AG09319 (cell line): Measurements from ENCODE around the gene CENPM.

Experiments used
- DNase-seq: peaks from one replicate; pipeline ENCODE4 v3.0.0-alpha.2; 2010; ENCODE audit warnings: low read depth; ENCODE audit errors: extremely low read depth
- TF ChIP-seq, protein P1 (sequence below): IDR thresholded peaks from 2 replicates; pipeline ENCODE4 v1.5.1; 2011; ENCODE audit warnings: low read depth, mild to moderate bottlenecking, inconsistent platforms, low read length, moderate library complexity

CENPM gene

DNA sequence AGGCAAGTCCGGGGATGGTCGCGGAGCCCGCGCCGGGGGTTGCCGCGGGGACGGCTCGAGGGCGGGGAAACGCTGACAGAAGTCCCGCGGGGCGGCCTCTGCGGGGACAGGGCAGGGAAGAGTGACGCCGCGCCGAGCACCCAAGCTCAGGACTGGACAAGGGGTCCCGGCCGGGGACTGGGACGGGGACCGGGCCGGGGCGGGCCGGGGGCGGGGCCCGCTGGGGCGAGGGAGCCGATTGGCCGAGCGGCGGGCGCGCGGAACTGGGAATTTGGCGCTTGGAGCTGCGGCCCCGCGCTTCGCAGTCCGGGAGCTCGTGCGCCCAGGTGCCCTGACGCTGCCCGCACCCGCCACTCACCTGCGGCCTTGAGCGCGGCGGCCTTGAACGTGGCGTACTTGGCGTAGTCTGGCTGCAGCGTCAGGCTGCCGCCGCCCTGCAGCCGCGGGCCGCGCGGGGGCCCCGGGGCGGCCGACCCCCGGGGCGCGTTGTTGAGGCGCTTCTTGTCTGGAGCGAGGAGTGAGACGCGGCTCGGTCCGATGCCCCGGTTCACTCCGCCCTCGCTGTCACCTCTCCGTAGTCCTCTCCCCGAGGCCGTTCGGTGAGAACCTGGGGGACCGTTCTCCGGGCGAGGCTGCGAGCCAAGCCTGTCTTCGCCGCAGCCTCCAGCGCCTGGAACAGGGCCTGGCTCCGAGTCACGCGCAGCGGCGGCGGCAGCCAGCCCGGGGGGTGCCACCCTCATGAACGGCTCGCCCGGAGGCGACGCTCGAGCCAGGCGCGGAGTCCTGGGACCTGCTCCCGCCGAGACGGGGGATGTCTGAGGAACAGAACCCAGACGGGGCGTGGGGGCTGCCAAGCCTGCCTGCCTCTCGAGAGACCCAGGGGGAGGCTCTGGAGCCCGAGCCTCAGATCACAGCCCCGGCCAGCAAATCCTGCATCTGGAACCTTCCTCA lies 36.6 kb downstream of the CENPM start:
- TF ChIP-seq, protein P1, sequence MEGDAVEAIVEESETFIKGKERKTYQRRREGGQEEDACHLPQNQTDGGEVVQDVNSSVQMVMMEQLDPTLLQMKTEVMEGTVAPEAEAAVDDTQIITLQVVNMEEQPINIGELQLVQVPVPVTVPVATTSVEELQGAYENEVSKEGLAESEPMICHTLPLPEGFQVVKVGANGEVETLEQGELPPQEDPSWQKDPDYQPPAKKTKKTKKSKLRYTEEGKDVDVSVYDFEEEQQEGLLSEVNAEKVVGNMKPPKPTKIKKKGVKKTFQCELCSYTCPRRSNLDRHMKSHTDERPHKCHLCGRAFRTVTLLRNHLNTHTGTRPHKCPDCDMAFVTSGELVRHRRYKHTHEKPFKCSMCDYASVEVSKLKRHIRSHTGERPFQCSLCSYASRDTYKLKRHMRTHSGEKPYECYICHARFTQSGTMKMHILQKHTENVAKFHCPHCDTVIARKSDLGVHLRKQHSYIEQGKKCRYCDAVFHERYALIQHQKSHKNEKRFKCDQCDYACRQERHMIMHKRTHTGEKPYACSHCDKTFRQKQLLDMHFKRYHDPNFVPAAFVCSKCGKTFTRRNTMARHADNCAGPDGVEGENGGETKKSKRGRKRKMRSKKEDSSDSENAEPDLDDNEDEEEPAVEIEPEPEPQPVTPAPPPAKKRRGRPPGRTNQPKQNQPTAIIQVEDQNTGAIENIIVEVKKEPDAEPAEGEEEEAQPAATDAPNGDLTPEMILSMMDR = no peak
- no peak for DNase-seq

DNA sequence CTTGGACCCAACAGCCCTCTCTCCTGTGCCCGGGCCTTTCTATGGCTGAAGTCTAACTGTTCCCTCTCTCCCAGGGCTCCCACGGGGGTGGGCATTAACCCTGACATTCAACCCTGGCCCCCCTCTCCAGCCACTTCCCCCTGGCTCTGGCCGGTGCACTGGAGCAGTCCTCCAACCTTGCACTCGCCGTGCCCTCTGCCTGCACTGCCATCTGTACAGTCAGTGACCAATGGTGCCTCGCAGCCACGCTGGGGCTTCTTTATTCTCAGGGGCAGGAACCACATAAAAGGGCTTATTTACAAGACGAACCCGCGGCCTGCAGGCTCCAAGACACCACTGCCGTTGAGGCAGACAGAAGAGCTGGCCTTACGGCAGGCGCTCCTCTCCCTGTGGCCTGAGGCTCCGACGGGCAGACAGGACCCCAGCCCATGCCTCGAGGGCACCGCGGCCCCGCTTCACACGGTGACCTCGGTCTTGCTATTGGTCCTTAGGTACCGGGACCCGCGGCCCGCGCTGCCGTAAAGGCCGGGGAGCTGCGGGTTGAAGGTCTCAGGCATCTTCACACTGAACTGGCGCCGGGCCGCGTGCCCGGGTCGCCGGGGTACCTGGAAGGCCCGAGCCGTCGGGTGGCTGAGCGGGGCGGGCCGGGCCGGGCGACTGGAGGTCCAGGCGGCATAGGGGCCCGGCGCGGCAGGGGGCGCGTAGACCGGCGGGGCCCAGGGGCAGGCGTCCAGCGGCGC lies 37.5 kb downstream of the CENPM start:
- TF ChIP-seq, protein P1 = no peak
- no peak for DNase-seq

DNA sequence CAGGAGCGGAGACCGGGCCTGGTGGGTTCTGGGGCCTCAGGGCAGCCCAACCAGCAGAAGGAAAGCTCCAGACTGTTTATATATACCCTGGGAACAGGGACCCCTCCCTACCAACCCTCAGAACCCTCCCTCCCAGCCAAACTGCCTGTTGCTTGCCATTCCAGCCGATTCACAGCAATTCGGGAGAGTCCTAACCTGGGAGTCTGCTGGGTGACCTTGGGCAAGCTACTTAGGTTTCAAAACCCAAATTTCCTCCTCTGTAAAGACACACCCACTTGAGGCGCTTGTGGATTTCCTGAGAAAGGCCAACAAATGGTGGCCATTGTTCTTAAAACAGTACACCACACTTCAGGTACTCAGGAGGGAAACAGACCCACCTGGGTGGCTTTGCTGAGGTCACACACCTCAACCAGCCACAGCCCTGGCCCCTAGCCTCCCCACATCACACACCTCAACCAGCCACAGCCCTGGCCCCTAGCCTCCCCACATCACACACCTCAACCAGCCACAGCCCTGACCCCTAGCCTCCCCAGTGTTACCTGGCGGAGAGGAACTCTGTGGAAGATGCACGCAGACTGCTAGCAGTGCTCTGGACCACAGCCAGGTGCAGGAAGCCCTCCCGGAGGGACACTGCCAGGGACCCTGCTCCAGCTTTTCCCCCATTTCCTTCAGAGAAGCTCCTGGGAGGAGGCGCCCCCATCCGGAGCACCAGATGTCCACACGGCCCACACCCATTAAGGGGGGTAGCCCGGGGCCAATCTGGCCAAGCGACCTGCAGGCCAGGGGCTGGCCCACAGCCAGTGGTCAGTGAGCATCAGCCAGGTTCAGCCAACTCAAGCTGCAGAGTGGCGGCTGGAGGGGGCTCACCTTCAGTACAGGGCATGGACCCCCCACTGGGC lies 38.3 kb downstream of the CENPM start:
- TF ChIP-seq, protein P1 = no peak
- no peak for DNase-seq

DNA sequence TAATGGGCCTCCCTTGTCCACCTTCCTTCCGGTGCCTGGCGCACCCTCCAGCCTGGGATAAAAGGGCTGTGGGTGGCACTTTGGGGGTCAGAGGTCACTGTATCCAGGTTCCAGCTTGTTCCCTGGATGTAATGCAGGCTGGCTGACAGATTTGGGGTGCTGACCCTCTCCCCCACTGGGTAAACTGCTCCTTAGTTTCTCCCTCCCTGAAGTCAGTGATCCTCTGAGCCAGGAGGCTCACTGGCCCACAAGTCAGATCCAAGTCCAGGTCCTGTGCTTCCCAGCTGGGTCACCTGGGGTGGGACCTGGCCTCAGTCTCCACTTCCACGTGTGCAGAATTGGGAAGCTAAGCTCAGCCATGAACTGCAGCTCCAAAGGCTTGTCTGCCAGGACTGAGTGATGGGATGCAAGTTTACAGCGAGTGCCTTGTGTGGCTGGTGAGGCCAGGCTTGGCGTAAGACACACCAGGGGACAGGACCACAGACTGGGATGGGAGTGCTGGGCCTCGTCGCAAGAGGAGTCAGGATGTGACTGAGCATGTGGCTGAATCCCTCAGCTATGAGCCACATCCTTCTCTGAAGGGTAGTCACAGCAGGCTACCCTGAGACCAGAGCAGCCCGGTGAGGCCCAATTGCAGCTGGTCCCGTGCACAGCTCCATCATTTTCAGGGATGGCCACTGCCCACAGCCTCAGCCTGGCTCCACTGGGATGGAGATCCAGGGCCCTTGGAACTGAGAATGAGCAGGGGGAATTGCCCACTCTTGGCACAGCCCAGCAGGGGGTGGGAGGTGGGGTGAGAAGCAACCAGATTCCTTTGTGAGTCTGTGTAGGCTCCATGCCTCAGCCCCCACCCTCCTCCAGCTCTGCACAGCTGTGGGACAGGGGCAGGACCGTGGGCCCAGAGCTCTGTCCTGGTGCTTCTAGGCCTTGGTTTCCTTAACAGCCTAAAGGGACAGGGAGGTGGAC lies 39.2 kb downstream of the CENPM start:
- TF ChIP-seq, protein P1 = no peak
- DNase-seq = no peak

DNA sequence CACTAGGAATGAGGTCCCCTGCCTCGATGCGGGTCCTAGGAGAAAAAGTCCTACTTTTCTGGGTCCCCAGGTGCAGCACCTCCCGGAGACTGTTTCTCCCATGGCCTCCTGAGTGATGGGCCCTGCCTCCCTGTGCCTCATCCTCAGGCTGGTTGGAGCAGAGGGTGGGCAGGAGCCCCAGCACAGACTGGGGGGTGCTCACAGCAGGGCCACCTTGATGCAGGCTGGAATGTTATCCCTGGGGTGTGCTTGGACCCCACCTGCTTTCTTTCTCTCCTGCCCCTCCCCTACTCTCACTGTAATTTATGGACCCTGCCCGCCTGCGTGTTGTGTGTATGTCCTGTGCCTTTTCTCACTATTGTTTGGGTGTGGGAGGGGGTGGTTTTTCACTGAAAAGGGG lies 40.1 kb downstream of the CENPM start:
- no peak for DNase-seq
- TF ChIP-seq, protein P1 = no peak
